GM12875 (cell line): Measurements from ENCODE around the gene SCLY.

ENCODE experiments used
- H3K4me3 ChIP-seq: one replicate; pipeline ENCODE4 v1.5.1; 2011; ENCODE audit warnings: low read depth, low read length, control low read depth
- CTCF ChIP-seq: IDR thresholded peaks from 2 replicates; pipeline ENCODE4 v1.5.1; 2011; ENCODE audit warnings: low read depth, mild to moderate bottlenecking, control low read depth, inconsistent platforms, low read length, moderate library complexity, borderline replicate concordance; ENCODE audit not compliant: insufficient read depth

The SCLY gene

GRCh38 chr2:238129166-238130010, 68.6 kb downstream of the SCLY start:
- H3K4me3 ChIP-seq = no peak overlapping the region
- TF ChIP-seq CTCF = no peak

- no peak for TF ChIP-seq CTCF
- no peak overlapping the region for H3K4me3 ChIP-seq
These were observed 69.4 kb downstream of the SCLY start for GRCh38 chr2:238130111-238130695.

- H3K4me3 ChIP-seq = no peak overlapping the region
- TF ChIP-seq CTCF = no peak
These were observed 70.2 kb downstream of the SCLY start for GRCh38 chr2:238130696-238131628.

GRCh38 chr2:238131761-238132462, 71.1 kb downstream of the SCLY start:
- no peak for TF ChIP-seq CTCF
- no peak overlapping the region for H3K4me3 ChIP-seq

GRCh38 chr2:238132463-238133450, 72.0 kb downstream of the SCLY start:
- no peak overlapping the region for H3K4me3 ChIP-seq
- TF ChIP-seq CTCF = no peak
